NCI-H128 (cell line): ENCODE results near the gene MKX.

Experiments used
- DNase-seq: peaks from one replicate; lab custom pipeline; 2025; ENCODE audit not compliant: unreplicated experiment; lab: John Stamatoyannopoulos, UW

Gene MKX

GRCh38 chr10:27655296-27655695, 90.3 kb downstream of the MKX start:
- DNase-seq, result no peak

DNA sequence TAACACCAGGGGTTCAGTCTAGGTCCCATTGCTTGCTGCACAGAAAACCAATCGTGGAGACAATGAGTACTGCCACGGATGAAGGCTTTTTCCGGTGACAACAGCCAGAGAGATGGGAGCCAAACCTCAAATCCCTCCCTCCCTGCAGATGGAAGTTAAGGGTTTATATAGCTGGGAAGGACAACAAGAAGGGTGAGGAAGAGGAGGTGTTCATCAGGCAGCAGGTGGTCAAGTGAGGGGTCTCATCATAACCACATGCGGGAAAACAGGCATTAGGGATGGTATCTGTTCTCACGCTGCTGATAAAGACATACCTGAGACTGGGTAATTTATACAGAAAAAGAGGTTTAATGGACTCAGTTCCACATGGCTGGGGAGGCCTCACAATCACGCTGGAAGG, 91.3 kb downstream of the MKX start:
- no peak for DNase-seq

DNA sequence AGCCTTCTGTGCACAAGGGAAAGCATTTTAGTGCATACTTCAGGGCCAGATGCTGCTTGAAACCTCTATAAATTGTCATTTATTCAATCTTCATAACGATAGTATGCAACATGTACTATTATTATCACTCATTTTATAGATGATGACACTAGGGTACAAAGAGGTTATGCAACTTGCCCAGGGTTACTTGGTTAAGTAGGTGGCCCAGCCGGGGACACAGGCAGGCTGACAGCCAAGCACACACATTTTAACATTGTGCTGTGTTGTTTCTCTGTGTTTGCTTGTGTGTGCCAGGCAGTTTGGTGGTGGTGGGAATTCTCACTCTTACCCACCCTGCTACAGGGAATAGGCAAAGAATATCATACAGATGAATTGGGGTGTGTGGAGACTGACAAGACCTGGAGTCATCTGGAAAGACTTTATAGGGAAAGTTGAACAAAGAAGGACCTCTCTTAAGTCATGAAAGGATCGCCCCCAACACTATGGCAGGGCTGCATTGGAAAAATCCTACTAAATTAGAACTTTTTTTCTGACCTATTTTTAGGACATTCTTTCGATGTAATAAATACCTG, 98.9 kb downstream of the MKX start:
- DNase-seq, result no peak

- DNase-seq, result no peak
Measured at GRCh38 chr10:27646194-27646593, 99.4 kb downstream of the MKX start.

- DNase-seq, result no peak
Measured at GRCh38 chr10:27644307-27644939, 101.2 kb downstream of the MKX start.

GRCh38 chr10:27643301-27643700, 102.3 kb downstream of the MKX start:
- no peak for DNase-seq

DNA sequence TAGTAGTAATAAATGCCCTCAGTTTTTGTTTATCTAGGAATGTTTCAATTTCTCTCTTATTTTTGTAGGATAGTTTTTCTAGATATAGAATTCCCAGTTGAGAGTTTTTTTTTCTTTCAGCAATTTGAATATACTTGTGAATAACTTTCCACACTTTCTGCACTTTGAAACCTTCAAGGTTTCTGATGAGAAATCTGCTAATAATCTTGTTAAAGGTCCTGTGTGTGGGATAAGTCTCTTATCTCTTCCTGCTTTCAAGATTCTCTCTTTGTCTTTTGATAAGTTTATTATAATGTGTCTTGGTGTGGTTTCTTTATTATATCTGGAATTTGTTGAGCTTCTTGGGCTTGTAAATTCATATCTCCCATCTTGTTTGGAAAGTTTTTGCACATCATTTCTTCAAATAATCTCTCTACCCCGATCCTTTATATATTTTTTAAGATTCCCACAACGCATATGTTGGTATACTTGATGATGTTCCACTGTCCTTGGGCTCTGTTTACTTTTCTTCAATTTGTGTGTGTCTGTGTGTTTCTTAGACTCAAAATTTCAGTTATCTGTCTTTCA, 103.5 kb downstream of the MKX start:
- DNase-seq, result no peak

- DNase-seq, result no peak
Measured at GRCh38 chr10:27638071-27638750, 107.4 kb downstream of the MKX start.

DNA sequence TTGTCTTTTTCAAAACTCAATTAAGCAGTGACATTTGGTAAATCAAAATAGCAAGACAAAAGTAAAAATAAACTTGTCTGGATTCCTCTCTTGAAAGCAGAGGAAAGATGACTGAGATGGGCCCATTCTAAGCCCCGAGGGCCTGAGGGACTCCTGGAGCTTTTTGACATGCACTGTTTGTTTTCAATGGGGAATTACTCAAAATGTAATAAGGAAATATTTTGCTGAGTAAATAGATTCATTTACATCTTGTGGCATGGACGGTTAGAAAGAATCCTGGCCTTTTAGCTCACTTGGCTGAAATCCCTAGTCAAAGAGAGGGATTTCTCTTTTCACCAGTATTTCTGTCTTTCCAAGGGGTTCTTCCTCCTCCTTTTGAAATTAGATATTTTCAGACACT, 108.0 kb downstream of the MKX start:
- DNase-seq, result no peak

DNA sequence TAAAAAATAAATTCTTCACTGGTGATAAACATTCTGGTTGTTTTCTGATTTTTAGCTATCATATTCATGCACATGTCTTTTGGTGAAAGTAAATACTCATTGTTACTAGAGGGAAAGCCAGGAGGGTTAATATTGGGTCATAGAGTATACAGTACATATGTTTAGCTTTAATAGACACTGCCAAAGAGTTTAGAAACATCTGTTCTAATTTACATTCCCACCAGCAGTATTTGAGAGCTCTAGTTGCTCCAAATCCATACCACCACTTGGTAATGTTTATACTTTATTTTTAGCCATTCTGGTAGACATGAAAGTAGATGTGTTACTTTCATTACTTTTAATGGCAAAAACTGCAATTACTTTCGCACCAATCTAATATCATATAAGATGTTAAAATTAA, 108.8 kb downstream of the MKX start:
- no peak for DNase-seq

GRCh38 chr10:27635699-27636270, 109.8 kb downstream of the MKX start:
- no peak for DNase-seq

GRCh38 chr10:27635290-27635689, 110.3 kb downstream of the MKX start:
- no peak for DNase-seq

- no peak for DNase-seq
Measured at GRCh38 chr10:27628621-27629020, 117.0 kb downstream of the MKX start.

DNA sequence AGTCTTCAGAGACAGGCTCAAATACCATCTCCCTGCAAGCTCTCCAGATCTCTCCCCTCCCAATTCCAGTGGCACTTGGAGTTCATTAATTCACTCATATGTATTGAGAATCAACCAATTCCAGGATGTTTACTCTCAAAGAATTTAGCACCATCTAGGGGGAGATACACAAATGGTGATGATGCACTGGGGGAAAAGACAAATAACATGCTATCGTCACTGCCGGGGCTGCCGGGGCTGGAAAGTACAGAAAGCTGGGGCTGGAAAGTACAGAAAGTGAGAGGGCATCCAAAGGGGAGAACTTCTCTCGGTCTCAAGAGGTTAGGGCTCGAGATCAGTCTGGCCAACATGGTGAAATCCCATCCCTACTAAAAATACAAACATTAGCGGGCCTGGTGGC, 118.7 kb downstream of the MKX start:
- no peak for DNase-seq

DNA sequence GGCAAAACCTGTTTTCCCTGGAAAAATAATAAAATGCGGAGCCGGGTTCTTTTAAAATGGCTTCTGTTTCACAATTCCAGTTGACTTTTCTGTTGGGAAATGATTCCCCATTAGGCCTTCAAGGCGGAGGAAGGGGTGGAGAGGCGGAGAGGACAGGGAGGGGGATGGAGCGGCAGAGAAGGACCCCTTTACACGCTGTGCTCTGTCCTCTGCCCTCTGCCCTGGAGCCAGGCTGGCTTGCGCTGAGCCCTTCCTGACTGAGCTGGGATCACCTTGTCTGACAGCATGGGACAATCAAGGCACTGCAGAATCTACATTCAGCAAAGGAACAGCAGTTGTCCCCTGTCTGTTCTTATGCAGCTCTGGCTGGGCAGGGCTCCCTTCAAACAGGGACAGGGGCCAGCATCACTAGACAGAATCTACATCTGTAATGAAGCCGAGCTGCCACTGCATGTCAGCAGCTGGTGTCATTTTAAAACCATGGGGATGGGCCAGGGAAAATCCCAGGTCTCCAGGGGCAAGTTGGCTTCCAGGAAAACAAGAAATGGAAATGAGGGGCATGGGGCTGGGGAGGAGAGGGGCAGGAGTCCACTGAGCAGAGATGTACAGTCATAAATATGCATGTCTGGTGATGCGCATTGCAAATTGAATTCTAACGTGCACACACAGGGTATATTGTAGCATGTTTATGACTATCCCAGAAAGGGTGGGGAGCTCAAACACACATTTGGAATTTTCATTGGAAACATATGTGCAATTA, 120.0 kb downstream of the MKX start:
- DNase-seq, result no peak

DNA sequence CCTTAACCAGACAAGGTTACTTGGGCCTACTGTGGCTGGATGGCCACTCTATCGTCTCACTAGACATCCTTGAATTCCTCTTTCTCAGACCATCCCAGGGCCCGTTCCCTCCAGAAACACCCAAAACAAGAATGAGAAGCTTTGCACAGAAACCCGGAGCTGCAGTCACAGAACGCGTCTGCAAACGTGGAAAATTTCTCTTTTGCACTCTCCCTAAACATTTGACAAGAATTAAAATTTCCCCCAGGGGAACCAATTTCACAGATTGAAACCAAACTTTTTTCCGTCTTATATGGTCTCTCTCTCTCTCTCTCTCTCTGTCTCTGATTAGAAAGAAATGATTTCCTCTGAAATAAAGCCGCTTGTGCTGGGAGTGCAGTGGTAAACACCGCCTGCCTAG, 120.7 kb downstream of the MKX start:
- DNase-seq, result no peak
